NCI-H69 (cell line): Measurements from ENCODE around the gene ERBB3.
A peak's percentile ranks its signal among the peaks of the same experiment; 100 is the strongest.

ENCODE experiments used
- DNase-seq: peaks from one replicate; lab custom pipeline; 2025; lab: John Stamatoyannopoulos, UW

The ERBB3 gene

GRCh38 chr12:56080556-56081138 lies 682 bp downstream of the ERBB3 start:
- DNase-seq, result no peak

GRCh38 chr12:56081393-56082347 lies 1.7 kb downstream of the ERBB3 start:
- peak; percentile 11 for DNase-seq

DNA sequence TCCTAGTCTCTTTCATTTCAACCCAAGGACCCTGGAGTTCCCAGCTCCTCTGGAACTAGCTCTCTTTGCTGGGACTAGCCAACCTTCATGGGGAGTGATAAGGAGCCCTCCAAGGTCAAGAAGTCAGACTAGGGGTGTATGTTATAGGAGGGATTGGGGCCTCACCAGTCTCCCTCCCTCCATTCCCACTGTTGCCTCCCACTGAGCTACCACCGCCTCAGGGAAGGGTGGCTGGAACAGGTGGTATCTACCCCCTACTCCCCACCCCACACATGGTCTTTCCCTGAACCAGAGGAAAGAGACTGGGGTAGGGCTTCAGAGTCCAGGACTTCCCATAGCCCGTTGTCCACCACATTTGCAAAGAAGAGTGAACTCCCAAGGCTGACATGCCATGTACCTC lies 2.4 kb downstream of the ERBB3 start:
- DNase-seq, result no peak

DNA sequence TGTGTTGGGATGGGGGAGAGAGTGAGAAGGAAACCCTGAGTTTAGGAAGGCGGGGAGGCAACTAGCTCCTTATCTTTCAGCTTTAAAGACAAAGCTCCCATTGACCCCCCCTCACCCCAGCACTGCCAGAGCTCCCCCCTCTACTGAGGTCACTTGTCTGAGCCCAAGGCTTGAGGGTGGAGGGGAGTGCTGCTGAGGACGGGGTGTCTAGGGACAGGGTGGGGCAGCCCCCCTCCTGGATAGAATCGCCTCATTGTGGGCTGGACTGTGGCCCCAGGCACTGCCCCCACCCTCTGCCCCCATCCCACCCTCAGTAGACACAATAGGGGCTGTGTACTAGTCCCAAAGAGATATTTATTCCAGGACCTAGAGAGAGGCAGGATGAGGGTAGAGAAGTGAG lies 3.0 kb downstream of the ERBB3 start:
- DNase-seq, result no peak

DNA sequence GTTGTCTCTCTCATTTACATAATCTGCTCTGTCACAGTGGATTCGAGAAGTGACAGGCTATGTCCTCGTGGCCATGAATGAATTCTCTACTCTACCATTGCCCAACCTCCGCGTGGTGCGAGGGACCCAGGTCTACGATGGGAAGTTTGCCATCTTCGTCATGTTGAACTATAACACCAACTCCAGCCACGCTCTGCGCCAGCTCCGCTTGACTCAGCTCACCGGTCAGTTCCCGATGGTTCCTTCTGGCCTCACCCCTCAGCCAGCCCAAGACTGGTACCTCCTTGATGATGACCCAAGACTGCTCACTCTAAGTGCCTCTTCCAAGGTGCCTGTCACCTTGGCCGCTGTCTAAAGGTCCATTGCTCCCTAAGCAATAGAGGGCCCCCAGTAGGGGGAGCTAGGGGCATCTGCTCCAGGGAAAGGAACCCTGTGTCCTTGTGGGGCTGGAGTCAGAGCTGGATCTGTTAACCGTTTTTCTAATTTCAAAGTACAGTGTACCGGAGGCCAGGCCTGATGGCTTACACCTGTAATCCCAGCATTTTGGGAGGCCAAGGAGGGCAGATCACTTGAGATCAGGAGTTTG lies 5.1 kb downstream of the ERBB3 start:
- peak; percentile 57 for DNase-seq

DNA sequence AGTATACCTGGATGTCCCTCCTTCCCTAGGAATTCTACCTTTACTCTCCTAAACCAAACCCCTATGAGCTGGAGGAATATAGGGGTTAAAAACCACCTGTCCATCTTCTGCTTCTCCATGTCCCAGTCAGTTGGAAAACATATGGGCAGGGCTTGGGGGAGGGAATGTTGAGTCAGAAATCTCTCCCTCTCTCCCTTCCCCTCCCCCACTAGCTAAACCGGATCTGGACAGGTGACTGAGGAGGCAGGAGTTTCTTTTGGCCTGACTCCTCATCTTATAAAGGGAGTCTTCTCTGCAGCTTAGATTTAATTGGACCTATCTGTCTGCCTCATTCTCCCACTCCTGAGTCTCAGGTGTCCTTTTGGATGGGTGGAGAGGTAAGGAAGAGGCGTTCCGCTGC lies 6.1 kb downstream of the ERBB3 start:
- peak; percentile 11 for DNase-seq

DNA sequence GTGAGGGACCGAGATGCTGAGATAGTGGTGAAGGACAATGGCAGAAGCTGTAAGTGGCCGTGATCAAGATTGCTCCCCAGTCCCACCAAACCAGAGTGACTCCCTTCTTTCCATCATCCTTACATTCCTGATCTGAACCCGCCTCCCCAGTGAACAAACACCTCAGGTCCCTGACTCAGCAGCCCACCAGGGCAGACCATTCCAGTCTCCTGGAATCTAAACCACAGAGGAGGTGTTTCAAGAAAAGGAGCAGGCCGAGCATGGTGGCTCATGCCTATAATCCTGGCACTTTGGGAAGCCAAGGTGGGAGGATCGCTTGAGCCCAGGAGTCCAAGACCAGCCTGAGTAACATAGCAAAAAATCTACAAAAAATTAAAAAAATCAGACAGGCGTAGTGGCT lies 6.6 kb downstream of the ERBB3 start:
- no peak for DNase-seq

GRCh38 chr12:56087220-56087619 lies 7.3 kb downstream of the ERBB3 start:
- DNase-seq, result peak; percentile 15

DNA sequence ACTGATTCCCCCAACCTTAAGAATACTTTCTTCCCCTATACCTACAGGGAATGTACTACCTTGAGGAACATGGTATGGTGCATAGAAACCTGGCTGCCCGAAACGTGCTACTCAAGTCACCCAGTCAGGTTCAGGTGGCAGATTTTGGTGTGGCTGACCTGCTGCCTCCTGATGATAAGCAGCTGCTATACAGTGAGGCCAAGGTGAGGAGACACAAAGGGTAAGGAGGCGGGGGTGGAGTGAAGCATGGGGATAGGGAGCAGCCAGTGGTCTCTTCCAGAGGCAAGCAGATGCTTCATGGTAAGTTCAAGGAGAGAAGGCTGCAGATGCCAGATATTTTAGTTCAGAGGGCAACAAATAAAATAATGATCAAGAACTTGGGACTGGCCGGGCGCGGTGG lies 17.8 kb downstream of the ERBB3 start:
- no peak for DNase-seq

GRCh38 chr12:56098592-56098991 lies 18.6 kb downstream of the ERBB3 start:
- peak; percentile 45 for DNase-seq

DNA sequence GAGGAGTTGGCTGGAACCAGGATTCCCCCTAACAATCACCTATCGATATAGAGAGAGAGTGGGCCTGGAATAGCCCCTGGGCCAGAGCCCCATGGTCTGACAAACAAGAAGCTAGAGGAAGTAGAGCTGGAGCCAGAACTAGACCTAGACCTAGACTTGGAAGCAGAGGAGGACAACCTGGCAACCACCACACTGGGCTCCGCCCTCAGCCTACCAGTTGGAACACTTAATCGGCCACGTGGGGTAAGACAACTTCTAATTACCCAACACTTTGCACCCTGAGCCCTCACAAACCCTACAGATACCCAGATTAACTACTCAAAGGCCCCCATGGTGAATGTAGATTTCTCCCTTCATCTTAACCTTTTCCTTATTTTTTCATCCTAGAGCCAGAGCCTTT lies 19.8 kb downstream of the ERBB3 start:
- DNase-seq, result no peak

- DNase-seq, result no peak
Measured at GRCh38 chr12:56101045-56101444, 21.1 kb downstream of the ERBB3 start.

GRCh38 chr12:56102683-56103065 lies 22.7 kb downstream of the ERBB3 start:
- DNase-seq, result no peak

GRCh38 chr12:56103066-56103711 lies 23.2 kb downstream of the ERBB3 start:
- DNase-seq, result no peak

DNA sequence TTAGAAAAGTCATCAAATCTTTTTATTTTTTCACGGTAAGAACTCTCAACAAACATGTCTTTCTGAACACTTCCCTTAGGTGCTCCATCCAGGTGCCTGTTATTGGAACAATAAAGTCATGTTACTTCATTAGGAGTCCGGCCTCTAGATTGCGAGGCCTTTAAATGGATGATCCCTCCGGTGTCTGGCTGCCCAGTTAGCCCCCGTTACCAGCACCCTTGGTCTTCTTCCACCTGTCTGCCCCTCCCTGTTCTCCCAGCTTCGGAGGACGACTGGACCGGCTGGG lies 23.8 kb downstream of the ERBB3 start:
- no peak for DNase-seq

DNA sequence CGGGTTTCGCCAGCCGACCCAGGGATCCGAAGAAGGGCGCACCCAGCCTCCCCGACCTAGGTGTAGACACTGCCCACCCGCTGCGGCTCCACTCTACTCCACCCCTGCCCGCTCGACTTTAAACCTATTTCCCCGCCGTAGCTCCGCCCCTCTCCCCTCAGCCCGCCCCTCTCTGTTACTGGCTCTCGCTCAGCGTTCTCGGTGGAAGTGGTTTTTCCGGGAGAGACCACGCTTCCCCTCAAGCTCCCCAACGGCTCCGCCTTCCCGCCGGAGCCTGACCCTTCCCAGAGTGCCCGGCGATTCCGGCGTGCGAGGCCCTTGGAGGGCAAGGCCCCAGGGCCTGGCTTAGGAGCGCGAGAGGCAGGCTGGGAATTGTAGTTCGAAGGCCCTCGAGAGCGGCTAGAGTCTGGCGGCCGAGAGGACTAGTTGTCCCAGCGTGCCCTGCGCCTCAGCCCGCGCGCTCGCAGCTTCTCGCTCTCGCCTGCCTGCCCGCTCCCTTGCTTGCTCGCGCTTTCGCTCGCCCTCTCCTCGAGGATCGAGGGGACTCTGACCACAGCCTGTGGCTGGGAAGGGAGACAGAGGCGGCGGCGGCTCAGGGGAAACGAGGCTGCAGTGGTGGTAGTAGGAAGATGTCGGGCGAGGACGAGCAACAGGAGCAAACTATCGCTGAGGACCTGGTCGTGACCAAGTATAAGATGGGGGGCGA lies 24.3 kb downstream of the ERBB3 start, which contains the start of gene PA2G4:
Gene PA2G4, plus strand, starts transcription at position 451 of the 706 bp plus-strand sequence. Its CDS starts 179 bp downstream, at position 630.
- peak; percentile 100 for DNase-seq

GRCh38 chr12:56104815-56105608 lies 25.0 kb downstream of the ERBB3 start:
- peak; percentile 56 for DNase-seq

DNA sequence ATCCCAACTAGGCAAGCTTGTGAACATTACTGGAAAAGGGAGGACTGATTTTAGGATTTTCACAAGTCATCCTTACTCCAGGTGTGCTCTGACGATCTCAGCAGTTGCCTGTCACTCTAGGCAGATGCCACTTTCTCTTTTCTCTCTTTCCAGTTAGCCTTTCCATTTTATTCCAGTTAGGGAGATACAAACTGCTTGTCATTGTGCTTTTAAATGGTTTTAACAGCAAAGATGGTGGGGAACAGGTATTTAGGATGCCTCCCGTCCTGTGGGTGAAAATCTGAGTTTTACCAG lies 25.6 kb downstream of the ERBB3 start:
- DNase-seq, result no peak

DNA sequence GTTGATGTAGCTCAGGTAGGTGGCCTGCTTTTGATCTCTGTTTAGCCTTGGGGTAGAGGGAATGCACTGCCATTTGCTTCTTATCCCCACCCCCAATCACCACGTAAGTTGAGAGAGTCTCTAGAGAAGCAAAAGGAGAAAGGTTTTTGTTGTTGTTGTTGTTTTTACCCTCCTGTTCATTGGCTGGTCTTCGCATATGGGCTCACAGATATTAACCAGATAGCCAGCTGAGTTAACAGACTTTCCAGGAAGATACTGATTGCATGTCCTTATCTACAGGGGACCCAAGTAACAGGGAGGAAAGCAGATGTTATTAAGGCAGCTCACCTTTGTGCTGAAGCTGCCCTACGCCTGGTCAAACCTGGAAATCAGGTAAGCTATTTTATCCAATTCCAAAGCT lies 27.3 kb downstream of the ERBB3 start:
- no peak for DNase-seq

DNA sequence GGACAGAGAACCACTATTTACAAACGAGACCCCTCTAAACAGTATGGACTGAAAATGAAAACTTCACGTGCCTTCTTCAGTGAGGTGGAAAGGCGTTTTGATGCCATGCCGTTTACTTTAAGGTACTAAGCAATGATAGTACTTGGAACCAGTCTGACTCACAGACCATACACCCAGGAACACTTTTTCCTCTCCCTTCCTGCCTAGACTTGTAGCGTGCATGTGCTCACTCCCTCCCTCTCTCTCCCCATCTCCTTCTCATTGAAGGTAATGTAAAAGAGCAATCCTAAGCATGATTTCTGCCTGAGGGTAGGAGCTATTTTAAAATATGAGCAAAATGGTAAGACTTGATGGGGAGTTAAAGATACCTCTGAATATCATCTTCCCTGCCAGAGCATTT lies 30.6 kb downstream of the ERBB3 start:
- DNase-seq, result no peak

GRCh38 chr12:56114084-56114483 lies 34.1 kb downstream of the ERBB3 start:
- no peak for DNase-seq

DNA sequence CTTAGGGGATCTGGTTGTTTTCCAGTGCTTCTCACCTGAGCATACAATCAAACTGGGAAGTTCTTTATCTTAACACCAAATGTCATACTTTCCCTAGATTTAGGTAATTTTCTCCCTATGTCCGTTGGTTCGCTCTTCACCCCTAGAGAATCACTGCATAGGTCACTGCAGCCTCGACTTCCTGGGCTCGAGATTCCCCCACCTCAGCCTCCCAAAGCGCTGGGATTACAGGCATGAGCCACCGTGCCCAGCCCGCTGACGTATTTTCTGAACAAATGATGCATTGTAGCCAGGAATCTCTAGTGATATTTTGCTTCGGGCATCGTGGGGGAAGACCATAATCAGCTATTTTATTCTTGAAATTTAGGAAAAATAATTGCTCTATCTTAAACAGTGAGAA lies 35.4 kb downstream of the ERBB3 start:
- DNase-seq, result peak; percentile 72
